Caco-2 (cell line): Measurements from ENCODE around the gene GRAMD1A. TPM values are rescaled to one million over a fixed set of nuclear protein-coding genes. Genes with fewer than 3 reads are reported as not detected.

Experiments used
- total RNA-seq: library from RNA; stranded (reverse); gene quantifications from 2 replicates; pipeline ENCODE4 v1.2.3, GENCODE V29; 2022

The GRAMD1A gene
- total RNA-seq, 1 experiment from 2014 or later, result 110 TPM

Other genes with a start within 250 kb of the GRAMD1A start
- gene ZNF599, start 227.1 kb upstream of the GRAMD1A start, total RNA-seq, result 5.0 and 6.8 TPM in 2 replicates
- 5.2 and 5.6 TPM in 2 replicates for gene ZNF30, start 73.4 kb upstream of the GRAMD1A start, total RNA-seq
- 4.5 and 5.6 TPM in 2 replicates for gene ZNF792, start 36.1 kb upstream of the GRAMD1A start, total RNA-seq
- gene SCN1B, start 30.1 kb downstream of the GRAMD1A start, total RNA-seq, result 1.7 and 1.9 TPM in 2 replicates
- gene HPN, start 41.4 kb downstream of the GRAMD1A start, total RNA-seq, result 20.8 and 21.1 TPM in 2 replicates
- gene FXYD3, start 115.5 kb downstream of the GRAMD1A start, total RNA-seq, result 26.8 and 36.7 TPM in 2 replicates
- gene LGI4, start 134.7 kb downstream of the GRAMD1A start, total RNA-seq, result 0.37 and 0.43 TPM in 2 replicates
- not detected in 2 replicates for gene FXYD1, start 138.5 kb downstream of the GRAMD1A start, total RNA-seq
- gene FXYD7, start 142.9 kb downstream of the GRAMD1A start, total RNA-seq, result not detected in 2 replicates
- 20.2 and 20.4 TPM in 2 replicates for gene FXYD5, start 154.4 kb downstream of the GRAMD1A start, total RNA-seq
- not detected in 2 replicates for gene FAM187B, start 228.4 kb downstream of the GRAMD1A start, total RNA-seq
- gene LSR, start 248.7 kb downstream of the GRAMD1A start, total RNA-seq, result 172 and 197 TPM in 2 replicates